SK-MEL-5 (cell line): ENCODE measurements around the gene SPANXA1. TPM values are rescaled to one million over a fixed set of nuclear protein-coding genes. Genes with fewer than 3 reads are reported as not detected.
"Not testable (repeated sequence)": the region's sequence is repeated elsewhere in the genome, so short reads cannot be mapped to it uniquely, and the experiment has no call there.

Experiments used
- DNase-seq: peaks from one replicate; pipeline ENCODE4 v3.0.0-alpha.2; 2016; ENCODE audit warnings: low read depth, low spot score
- in situ Hi-C: cut with HindIII; loops from 2 replicates; pipeline ENCODE4 v1.10.0; 2016; ENCODE audit warnings: low sequenced_read_pairs, high pct_unique_total_duplicates, low pct_unique_long_range_greater_than_20kb
- polyA plus RNA-seq, 2 experiments: library from polyadenylated mRNA; depleted of rRNA; stranded (reverse); fragments of >200 nt; gene quantifications; 2 replicates each; pipeline ENCODE4 v1.2.3, GENCODE V29; 2015
- total RNA-seq: library from RNA; depleted of rRNA; stranded (reverse); fragments of >200 nt; shearing (Covaris generic); gene quantifications from 2 replicates; pipeline ENCODE4 v1.2.3, GENCODE V29; 2014; rRNA removed

SPANXA1 gene, protein sequence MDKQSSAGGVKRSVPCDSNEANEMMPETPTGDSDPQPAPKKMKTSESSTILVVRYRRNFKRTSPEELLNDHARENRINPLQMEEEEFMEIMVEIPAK
- total RNA-seq: 0.43 TPM in 1 of 2 replicates, not detected in the other
- polyA plus RNA-seq (2015; cell fraction: cytosol; rRNA removed): not detected in 2 replicates
- polyA plus RNA-seq (2015; cell fraction: nucleus; rRNA removed): not detected in 2 replicates

GRCh38 chrX:141584638-141585037 is at the start of gene SPANXA1:
TSS of gene SPANXA1 (minus strand) at chrX:141584738. CDS start at chrX:141584678, 60 bp downstream.
- DNase-seq, in situ Hi-C loops: not testable (repeated sequence)

- no peak for DNase-seq
- in situ Hi-C loops: no loop called here
Observed at GRCh38 chrX:141632124-141632523, 47.6 kb upstream of the SPANXA1 start.

DNA sequence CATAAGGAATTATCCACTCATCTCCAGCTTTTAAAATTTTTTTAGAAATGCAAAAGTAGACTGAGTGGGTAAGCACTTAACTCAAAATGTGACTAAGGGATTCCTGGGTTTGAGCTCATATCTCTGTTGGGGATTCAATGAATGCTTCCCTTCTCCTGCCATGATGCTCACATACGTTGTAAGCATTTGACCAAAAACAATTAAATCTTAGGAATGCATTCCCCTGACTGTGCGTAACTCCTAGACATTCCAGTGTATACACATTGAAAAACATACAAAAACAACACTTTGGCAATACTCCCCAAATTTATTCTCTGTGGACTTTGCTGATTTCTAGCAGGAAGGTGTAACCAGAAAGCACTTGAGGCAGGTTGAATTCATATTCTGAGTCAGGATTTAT is 34.8 kb upstream of the SPANXA1 start:
- DNase-seq: no peak

DNA sequence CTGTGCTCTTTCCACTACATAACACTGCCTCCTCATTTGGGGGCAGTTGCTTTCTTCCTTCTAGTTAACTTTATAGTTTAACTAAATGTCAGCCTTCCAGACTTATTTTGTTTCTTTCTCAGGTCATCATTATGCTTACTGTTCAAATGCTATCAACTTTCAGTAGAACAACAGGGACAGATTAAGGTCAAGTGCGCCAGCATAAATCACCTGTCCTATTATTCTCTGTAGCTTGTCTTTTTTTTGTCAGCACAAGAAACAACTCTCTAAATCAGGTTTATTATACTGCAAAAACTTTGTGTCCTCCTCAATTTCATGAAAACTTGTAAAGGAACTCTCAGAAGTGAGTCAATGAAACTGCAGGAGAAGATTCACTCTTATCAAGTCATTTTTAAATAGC is 24.6 kb upstream of the SPANXA1 start:
- no peak for DNase-seq
- in situ Hi-C loops: no loop called here

More for the DNA sequence above, 34.8 kb upstream of the SPANXA1 start:
- in situ Hi-C loops: no loop called here

DNA sequence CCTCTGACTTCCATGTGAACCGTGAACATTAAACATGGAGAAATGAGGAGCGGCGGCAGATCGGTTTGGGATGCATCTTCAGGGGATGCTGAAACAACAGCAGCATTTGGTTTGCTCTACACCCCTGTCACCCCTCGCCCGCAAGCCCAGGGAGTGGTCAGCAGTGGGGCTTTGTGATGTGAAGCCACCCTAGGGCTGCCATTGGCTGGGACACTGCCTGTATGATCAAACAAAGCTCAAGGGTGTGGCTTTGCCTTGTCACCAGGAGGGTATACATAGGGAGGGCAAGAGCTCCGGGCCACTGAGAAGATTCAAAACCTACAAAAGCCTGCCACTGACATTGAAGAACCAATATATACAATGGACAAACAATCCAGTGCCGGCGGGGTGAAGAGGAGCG is 4.9 kb upstream of the SPANXA1 start, which contains the start of gene SPANXA2:
Gene SPANXA2 (plus strand): TSS at position 301 of the 400 bp plus-strand sequence. CDS start 60 bp downstream, at position 361.
- in situ Hi-C loops, DNase-seq: not testable (repeated sequence)

DNA sequence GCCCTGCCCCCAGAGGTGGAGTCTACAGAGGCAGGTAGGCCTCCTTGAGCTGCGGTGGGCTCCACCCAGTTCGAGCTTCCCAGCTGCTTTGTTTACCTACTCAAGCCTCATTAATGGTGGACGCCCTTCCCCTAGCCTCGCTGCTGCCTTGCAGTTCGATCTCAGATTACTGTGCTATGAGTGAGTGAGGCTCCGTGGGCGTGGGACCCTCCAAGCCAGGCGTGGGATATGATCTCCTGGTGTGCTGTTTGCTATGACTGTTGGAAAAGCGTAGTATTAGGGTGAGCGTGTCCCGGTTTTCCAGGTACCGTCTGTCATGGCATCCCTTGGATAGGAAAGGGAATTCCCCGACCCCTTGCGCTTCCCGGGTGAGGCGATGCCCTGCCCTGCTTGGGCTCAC is 42.0 kb downstream of the SPANXA1 start:
- DNase-seq, in situ Hi-C loops: not testable (repeated sequence)

Other genes with a start within 250 kb of the SPANXA1 start
- 0.43 TPM in 1 of 2 replicates, not detected in the other for gene SPANXA2, start 5.0 kb upstream of the SPANXA1 start, total RNA-seq
- not detected in 2 replicates for gene SPANXD, start 114.0 kb upstream of the SPANXA1 start, total RNA-seq